Stromal cell of bone marrow (primary cell): Measurements from ENCODE around the gene KRTAP1-5.
"Not testable (repeated sequence)": the region's sequence is repeated elsewhere in the genome, so short reads cannot be mapped to it uniquely, and the experiment has no call there.

Source experiments
- DNase-seq: peaks from one replicate; pipeline ENCODE4 v3.0.0-alpha.2; 2012; ENCODE audit warnings: low read depth

The KRTAP1-5 gene

GRCh38 chr17:41004397-41004796 lies 22.6 kb downstream of the KRTAP1-5 start:
- DNase-seq, result no peak

- DNase-seq, result no peak
Measured at GRCh38 chr17:41003926-41004325, 23.1 kb downstream of the KRTAP1-5 start.

GRCh38 chr17:41002814-41003213 lies 24.2 kb downstream of the KRTAP1-5 start:
- DNase-seq, result no peak

- DNase-seq, result no peak
Measured at GRCh38 chr17:41001795-41002194, 25.2 kb downstream of the KRTAP1-5 start.

GRCh38 chr17:40999563-40999962 lies 27.4 kb downstream of the KRTAP1-5 start, which contains the start of gene KRTAP3-2:
Gene KRTAP3-2 (minus strand): TSS chr17:40999906. CDS start chr17:40999853, 53 bp downstream.
- DNase-seq, result not testable (repeated sequence)

GRCh38 chr17:40997361-40997760 lies 29.6 kb downstream of the KRTAP1-5 start:
- DNase-seq, result no peak

- no peak for DNase-seq
Measured at GRCh38 chr17:40996829-40997228, 30.2 kb downstream of the KRTAP1-5 start.

- DNase-seq, result no peak
Measured at GRCh38 chr17:40995116-40995515, 31.9 kb downstream of the KRTAP1-5 start.

- DNase-seq, result no peak
Measured at GRCh38 chr17:40993839-40994238, 33.2 kb downstream of the KRTAP1-5 start, which contains the start of gene KRTAP3-3. Gene KRTAP3-3 (minus strand): TSS chr17:40994164. CDS start chr17:40994097, 67 bp downstream.

- DNase-seq, result no peak
Measured at GRCh38 chr17:40993084-40993483, 33.9 kb downstream of the KRTAP1-5 start.

GRCh38 chr17:40992666-40993065 lies 34.3 kb downstream of the KRTAP1-5 start:
- DNase-seq, result no peak

- DNase-seq, result no peak
Measured at GRCh38 chr17:40986920-40987319, 40.1 kb downstream of the KRTAP1-5 start.

GRCh38 chr17:40984226-40984625 lies 42.8 kb downstream of the KRTAP1-5 start, which contains the start of gene KRT40:
Gene KRT40 (minus strand): TSS chr17:40984326. CDS start chr17:40984273, 53 bp downstream.
- no peak for DNase-seq

- DNase-seq, result no peak
Measured at GRCh38 chr17:40981115-40981514, 45.9 kb downstream of the KRTAP1-5 start.

- DNase-seq, result peak; percentile 45
Measured at GRCh38 chr17:40980596-40980995, 46.4 kb downstream of the KRTAP1-5 start.

GRCh38 chr17:40980117-40980516 lies 46.9 kb downstream of the KRTAP1-5 start:
- DNase-seq, result no peak

- no peak for DNase-seq
Measured at GRCh38 chr17:40978575-40979151, 48.3 kb downstream of the KRTAP1-5 start.
